GM23338 (cell line): ENCODE data around the gene PLSCR4. TPM values are rescaled to one million over a fixed set of nuclear protein-coding genes. Genes with fewer than 3 reads are reported as not detected.
A peak's percentile ranks its signal among the peaks of the same experiment; 100 is the strongest.

ENCODE experiments used
- ATAC-seq: fragments of 200-7000 bp; cut with Tn5 transposase; 3 replicates; pipeline ENCODE4 v1.9.1; 2020
- DNase-seq: peaks from one replicate; pipeline ENCODE4 v3.0.0-alpha.2; 2015; ENCODE audit warnings: low spot score
- H2AFZ ChIP-seq: fragments of 200-600 bp; sonication (generic); 2 replicates; pipeline ENCODE4 v1.8.0; 2016; ENCODE audit warnings: antibody characterized with exemption, mild to moderate bottlenecking, moderate library complexity
- H3F3A ChIP-seq: fragments of 200-600 bp; sonication (generic); replicated peaks from 2 replicates; pipeline ENCODE4 v1.8.0; 2017; ENCODE audit warnings: antibody characterized with exemption, mixed run types, low read depth
- H3K27ac ChIP-seq: fragments of 200-600 bp; sonication (generic); 2 replicates; pipeline ENCODE4 v1.6.1; 2016; ENCODE audit warnings: low read depth
- H3K27me3 ChIP-seq: fragments of 200-600 bp; sonication (generic); 2 replicates; pipeline ENCODE4 v1.8.0; 2016; ENCODE audit warnings: mild to moderate bottlenecking, mixed run types, moderate library complexity; ENCODE audit not compliant: insufficient read depth
- H3K36me3 ChIP-seq: fragments of 200-600 bp; sonication (generic); 2 replicates; pipeline ENCODE4 v1.8.0; 2016; ENCODE audit warnings: mild to moderate bottlenecking; ENCODE audit not compliant: insufficient read depth
- H3K4me1 ChIP-seq: fragments of 200-600 bp; sonication (generic); 2 replicates; pipeline ENCODE4 v1.8.0; 2016; ENCODE audit warnings: mild to moderate bottlenecking, moderate library complexity; ENCODE audit not compliant: insufficient read depth
- H3K4me2 ChIP-seq: fragments of 200-600 bp; sonication (generic); 2 replicates; pipeline ENCODE4 v1.7.1; 2017; ENCODE audit warnings: mixed run types
- H3K4me3 ChIP-seq: fragments of 200-600 bp; sonication (generic); 2 replicates; pipeline ENCODE4 v1.6.1; 2016; ENCODE audit warnings: mixed run types
- H3K79me2 ChIP-seq: fragments of 200-600 bp; sonication (generic); replicated peaks from 2 replicates; pipeline ENCODE4 v1.8.0; 2017; ENCODE audit warnings: mild to moderate bottlenecking; ENCODE audit not compliant: insufficient read depth
- H3K9me2 ChIP-seq: fragments of 200-600 bp; sonication (generic); 2 replicates; pipeline ENCODE4 v1.8.0; 2017; ENCODE audit not compliant: insufficient read depth
- H4K20me1 ChIP-seq: fragments of 200-600 bp; sonication (generic); replicated peaks from 2 replicates; pipeline ENCODE4 v1.8.0; 2017; ENCODE audit warnings: mild to moderate bottlenecking; ENCODE audit not compliant: insufficient read depth
- H3K27ac Mint-ChIP-seq: 2 replicates; pipeline ENCODE4 v1.8.0; 2020; ENCODE audit warnings: inconsistent platforms, mild to moderate bottlenecking, moderate library complexity, mixed read lengths
- H3K27me3 Mint-ChIP-seq: 3 replicates; pipeline ENCODE4 v1.8.0; 2022; ENCODE audit warnings: low read depth, mild to moderate bottlenecking, moderate library complexity, mixed read lengths, inconsistent platforms; ENCODE audit not compliant: insufficient read depth, poor library complexity
- H3K36me3 Mint-ChIP-seq: 3 replicates; pipeline ENCODE4 v1.8.0; 2021; ENCODE audit warnings: low read depth, mild to moderate bottlenecking, inconsistent platforms, moderate library complexity, mixed read lengths
- H3K4me1 Mint-ChIP-seq: 3 replicates; pipeline ENCODE4 v1.8.0; 2020; ENCODE audit warnings: mild to moderate bottlenecking, inconsistent platforms, mixed read lengths
- H3K4me3 Mint-ChIP-seq: 3 replicates; pipeline ENCODE4 v1.8.0; 2021; ENCODE audit warnings: moderate library complexity, mild to moderate bottlenecking, inconsistent platforms, mixed read lengths
- H3K9me3 Mint-ChIP-seq: 3 replicates; pipeline ENCODE4 v1.8.0; 2020; ENCODE audit warnings: moderate library complexity, mild to moderate bottlenecking, inconsistent platforms, mixed read lengths
- CREB1 ChIP-seq: fragments of 250-450 bp; sonication (Bioruptor Pico); IDR thresholded peaks from 2 replicates; pipeline ENCODE4 v1.5.0; 2020; ENCODE audit warnings: low read depth, mild to moderate bottlenecking, moderate library complexity
- CTCF ChIP-seq, 2 experiments: fragments of 200-600 bp in 1 of 2; sonication (generic) in 1 of 2; conservative IDR thresholded peaks; 2 replicates each; pipeline versions ENCODE4 v1.5.1 to v1.6.1; 2016 to 2017; ENCODE audit warnings: antibody characterized with exemption in 2 of 2, low read depth in 2 of 2, mild to moderate bottlenecking in 2 of 2, moderate library complexity in 1 of 2
- EZH2phosphoT487 ChIP-seq: fragments of 200-600 bp; sonication (generic); IDR thresholded peaks from one replicate; pipeline ENCODE4 v1.8.1; 2018; ENCODE audit warnings: antibody characterized with exemption; ENCODE audit not compliant: unreplicated experiment
- JUNB ChIP-seq: IDR thresholded peaks from one replicate; pipeline ENCODE4 v1.6.1; 2016; ENCODE audit warnings: antibody characterized with exemption; ENCODE audit not compliant: unreplicated experiment
- NANOG ChIP-seq: IDR thresholded peaks from 2 replicates; pipeline ENCODE4 v1.6.1; 2016; ENCODE audit warnings: antibody characterized with exemption, borderline replicate concordance
- POLR2AphosphoS5 ChIP-seq: IDR thresholded peaks from 2 replicates; pipeline ENCODE4 v1.6.1; 2016; ENCODE audit warnings: antibody characterized with exemption, low read depth
- REST ChIP-seq: IDR thresholded peaks from one replicate; pipeline ENCODE4 v1.6.1; 2018; ENCODE audit warnings: antibody characterized with exemption; ENCODE audit not compliant: unreplicated experiment
- STAT1 ChIP-seq: IDR thresholded peaks from one replicate; pipeline ENCODE4 v1.6.1; 2016; ENCODE audit warnings: antibody characterized with exemption; ENCODE audit not compliant: unreplicated experiment
- ZNF114 ChIP-seq: fragments of 250-450 bp; sonication (Bioruptor Pico); IDR thresholded peaks from 2 replicates; pipeline ENCODE4 v1.5.0; 2020; ENCODE audit warnings: mild to moderate bottlenecking, moderate library complexity
- ZNF331 ChIP-seq: fragments of 250-450 bp; sonication (Bioruptor Pico); IDR thresholded peaks from 2 replicates; pipeline ENCODE4 v1.5.0; 2020; ENCODE audit warnings: low read depth, mild to moderate bottlenecking, moderate library complexity
- polyA plus RNA-seq: library from polyadenylated mRNA; unstranded; fragments of >200 nt; fragmentation: Nextera tagmentation; extraction: Ambion mirVana; gene quantifications from 2 replicates; pipeline ENCODE4 v1.2.1, GENCODE V29; 2016
- total RNA-seq: library from RNA; depleted of rRNA; stranded (reverse); fragments of >200 nt; shearing (Covaris generic); gene quantifications from 2 replicates; pipeline ENCODE4 v1.2.3, GENCODE V29; 2014

The PLSCR4 gene
- total and polyA plus RNA-seq, 2 experiments from 2014 or later: 1.4 to 5.2 TPM

- no peak overlapping the region for H3K27ac ChIP-seq
- H3F3A ChIP-seq: no peaks in the 10 kb centered on the region
- no peaks in the 10 kb centered on the region for H4K20me1 ChIP-seq
These were observed 29.0 kb upstream of the PLSCR4 start for GRCh38 chr3:146279951-146280350.

GRCh38 chr3:146279013-146279412, 28.1 kb upstream of the PLSCR4 start:
- Mint-ChIP-seq H3K27ac (no peak overlapping the region), H3K9me3 (no peaks in the 10 kb centered on the region), H3K36me3 (no peaks in the 10 kb centered on the region), H3K4me1 (peaks cover 5% of the 10 kb centered on the region), H3K27me3 (peaks cover 1% of the 10 kb centered on the region), H3K4me3 (no peak overlapping the region)
- Histone ChIP-seq H3K4me2 (no peak overlapping the region), H3K4me1 (peaks cover 5% of the 10 kb centered on the region; the same call in 1 of the 2 replicates), H3K79me2 (no peaks in the 10 kb centered on the region), H3K27me3 (no peaks in the 10 kb centered on the region), H3K4me3 (no peak overlapping the region), H3F3A (no peaks in the 10 kb centered on the region), H4K20me1 (no peaks in the 10 kb centered on the region), H3K36me3 (no peaks in the 10 kb centered on the region), H3K27ac (no peak overlapping the region), H2AFZ (0 out of 2 replicates have a peak overlapping the region, but pooled peaks have one; percentile 40), H3K9me2 (no peaks in the 10 kb centered on the region)
- no peak for ATAC-seq
- no peak for DNase-seq
- TF ChIP-seq ZNF331 (no peak), CREB1 (CRISPR knock-in tag) (no peak), STAT1 (no peak), CTCF (conservative IDR thresholded peaks at IDR 0.05; ENCODE audit: low read depth in 2 of 2) (no peak), JUNB (no peak), REST (no peak), EZH2phosphoT487 (no peak), ZNF114 (CRISPR knock-in tag) (no peak), POLR2AphosphoS5 (no peak)

More at GRCh38 chr3:146279951-146280350, 29.0 kb upstream of the PLSCR4 start:
- H3K36me3 ChIP-seq: no peaks in the 10 kb centered on the region
- TF ChIP-seq EZH2phosphoT487 (no peak), REST (no peak), NANOG (no peak), JUNB (no peak), POLR2AphosphoS5 (no peak), CREB1 (CRISPR knock-in tag) (no peak), STAT1 (no peak)
- H3K9me2 ChIP-seq: no peaks in the 10 kb centered on the region
- H3K9me3 Mint-ChIP-seq: no peaks in the 10 kb centered on the region
- no peak overlapping the region for H3K4me3 Mint-ChIP-seq
- H3K27me3 Mint-ChIP-seq: peaks cover 1% of the 10 kb centered on the region
- H3K36me3 Mint-ChIP-seq: no peaks in the 10 kb centered on the region
- no peak overlapping the region for H3K27ac Mint-ChIP-seq
- no peak for ATAC-seq
- H3K4me3 ChIP-seq: no peak overlapping the region
- peak overlapping the region; percentile 47 for H2AFZ ChIP-seq
- no peak overlapping the region for H3K4me2 ChIP-seq
- no peak for DNase-seq
- peaks cover 5% of the 10 kb centered on the region; the same call in 1 of the 2 replicates for H3K4me1 ChIP-seq
- H3K4me1 Mint-ChIP-seq: peaks cover 5% of the 10 kb centered on the region
- no peaks in the 10 kb centered on the region for H3K27me3 ChIP-seq
- H3K79me2 ChIP-seq: no peaks in the 10 kb centered on the region
